Measurements from ENCODE around the gene GABRD.

GABRD gene

DNA sequence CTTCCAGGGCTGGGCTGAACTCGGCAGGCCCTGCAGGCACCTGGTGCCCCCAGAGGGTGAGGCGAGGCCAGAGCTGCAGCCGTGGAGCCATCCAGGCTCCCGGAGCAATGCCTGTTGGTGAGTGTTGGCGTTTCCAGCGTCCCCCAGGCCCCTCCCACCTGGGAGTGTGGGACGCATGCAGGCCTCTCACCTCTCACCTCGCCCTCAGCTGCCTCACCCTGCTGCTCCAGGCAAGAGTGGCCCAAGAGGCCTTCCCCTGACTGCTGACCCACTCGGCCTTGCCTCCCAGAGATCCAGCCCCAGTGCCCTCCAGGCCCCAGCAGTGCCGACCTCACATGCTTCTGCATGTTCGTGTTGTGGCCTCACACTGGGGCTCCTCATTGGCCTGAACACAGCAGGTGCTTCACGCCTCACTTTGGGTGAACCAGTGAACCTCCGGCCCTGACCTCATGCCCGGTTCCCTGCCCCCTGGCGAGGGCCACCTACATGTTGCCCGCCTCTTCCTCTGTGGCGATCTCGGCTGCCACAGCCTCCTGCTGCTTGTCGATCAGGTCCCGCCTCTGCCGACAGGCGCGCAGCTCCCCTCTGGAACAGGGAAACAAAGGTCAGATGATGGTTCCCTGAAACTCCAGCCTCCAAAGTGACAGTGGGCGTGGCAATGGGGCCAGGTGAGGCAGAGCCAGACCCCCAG lies 32.5 kb upstream of the GABRD start:
- no peak for DNase-seq

DNA sequence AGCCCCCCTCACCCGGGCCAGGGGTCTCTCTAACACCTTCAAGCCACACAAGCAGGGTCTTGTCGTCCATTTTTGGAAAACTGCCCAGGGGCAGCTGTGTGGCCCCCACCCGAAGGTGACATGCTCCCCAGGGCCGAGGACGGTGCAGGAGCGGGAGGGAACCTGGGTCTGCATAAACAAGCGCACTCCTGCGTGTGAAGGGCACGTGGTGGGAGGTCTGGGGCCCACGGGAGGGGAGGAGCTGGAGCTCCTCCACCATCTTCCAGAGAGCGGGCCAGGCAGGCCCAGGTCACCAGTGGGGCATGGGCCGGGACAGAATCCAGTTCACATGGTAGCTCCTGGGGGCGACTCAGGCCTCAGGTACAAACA lies 32.0 kb upstream of the GABRD start:
- no peak for DNase-seq

DNA sequence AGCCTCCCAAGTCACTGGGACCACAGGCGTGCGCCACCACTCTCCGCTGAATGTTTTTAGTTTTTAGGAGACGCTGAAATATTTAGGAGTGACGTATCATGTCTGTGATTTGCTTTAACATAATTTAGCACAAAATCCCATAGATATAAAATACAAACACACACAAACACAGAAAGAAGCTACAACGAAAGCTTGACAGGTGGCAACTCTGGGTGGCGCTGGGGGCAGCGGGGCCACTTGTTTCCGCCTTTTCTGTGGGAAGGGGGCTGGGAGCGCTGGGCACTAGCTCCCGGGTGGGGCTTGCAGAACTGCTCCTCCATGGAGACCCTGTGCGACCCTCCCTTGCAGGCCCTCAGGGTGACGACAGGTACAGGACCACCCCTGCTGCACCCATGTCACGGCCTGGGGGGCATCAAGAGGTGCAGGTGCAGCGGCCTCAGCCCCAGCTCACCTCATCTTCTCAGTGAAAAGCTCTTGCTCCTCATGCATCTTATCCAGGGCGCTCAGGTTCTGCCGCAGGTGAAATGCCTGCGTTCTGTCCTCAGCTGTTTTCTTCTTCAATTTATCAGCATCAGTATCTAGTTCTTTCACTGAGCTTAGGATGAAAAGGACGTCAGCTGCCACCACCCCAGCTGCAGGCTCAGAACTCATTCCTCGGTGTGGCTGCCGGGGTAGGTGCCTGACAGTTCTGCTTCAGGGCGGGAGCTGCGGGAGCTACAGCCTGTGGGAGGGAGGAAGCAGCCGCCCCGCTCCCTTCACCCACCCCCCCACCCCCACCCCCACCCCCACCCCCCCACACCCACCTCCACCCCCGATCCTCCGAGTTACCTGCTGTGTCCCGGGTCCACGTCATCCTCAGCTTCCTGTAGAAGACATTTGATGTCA lies 30.8 kb upstream of the GABRD start:
- DNase-seq = no peak

DNA sequence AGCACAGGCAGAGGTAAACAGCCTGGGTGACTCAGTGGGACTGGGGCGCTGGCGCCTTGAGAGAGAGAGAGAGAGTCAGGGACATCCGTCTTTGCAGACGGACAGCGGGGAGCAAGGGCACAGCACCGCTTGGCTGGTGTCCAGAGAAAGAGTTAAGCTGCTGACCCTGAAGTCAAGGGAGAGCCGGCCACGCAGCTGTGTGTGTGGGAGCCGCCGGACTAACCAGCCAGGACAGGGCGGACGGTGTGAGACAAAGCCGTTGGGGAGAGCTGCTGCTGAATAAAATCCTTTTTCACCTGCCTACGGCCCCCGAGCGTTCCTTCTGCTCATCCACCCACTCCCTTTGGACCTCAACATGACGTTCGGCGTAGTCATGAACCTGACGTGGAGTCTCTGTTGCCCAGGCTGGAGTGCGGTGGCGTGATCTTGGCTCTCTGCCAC lies 30.0 kb upstream of the GABRD start:
- no peak for DNase-seq

DNA sequence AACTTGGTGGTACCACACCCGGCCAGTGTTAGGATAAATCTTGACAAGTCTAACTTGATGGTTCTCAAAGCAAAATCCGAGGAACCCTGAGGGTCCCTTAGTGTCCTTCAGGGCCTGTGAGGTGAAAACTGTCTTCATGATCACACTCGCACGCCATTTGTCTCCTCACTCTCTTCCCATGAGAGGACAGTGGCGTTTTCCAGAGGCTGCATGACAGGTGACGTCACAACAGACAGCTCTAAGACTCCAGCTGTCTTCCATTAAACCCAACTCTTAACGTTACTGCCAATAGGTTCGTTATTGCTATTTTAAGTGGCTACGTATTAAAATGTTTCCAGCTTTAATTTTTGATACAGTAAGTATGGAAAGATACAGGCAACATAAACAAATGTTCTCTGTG lies 29.4 kb upstream of the GABRD start:
- no peak for DNase-seq

DNA sequence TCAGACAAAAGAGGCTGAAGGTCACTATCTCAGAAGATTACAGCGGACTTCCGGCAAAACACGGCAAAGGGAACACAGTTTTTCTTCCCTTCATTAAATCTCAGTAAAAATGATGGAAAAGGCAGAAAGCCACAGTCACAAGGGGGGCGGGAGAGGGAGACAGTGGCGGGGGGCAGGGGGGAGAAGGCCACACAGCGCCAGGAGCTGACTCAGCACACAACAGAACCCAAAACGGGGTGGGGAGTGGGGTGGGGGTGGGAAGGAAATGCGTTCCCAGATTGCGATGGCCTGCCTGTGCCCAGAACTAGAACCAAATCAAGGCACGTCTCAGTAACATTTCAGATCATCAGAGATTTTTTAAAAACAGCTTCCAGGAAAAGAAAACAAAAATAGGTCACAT lies 28.9 kb upstream of the GABRD start:
- DNase-seq = no peak

DNA sequence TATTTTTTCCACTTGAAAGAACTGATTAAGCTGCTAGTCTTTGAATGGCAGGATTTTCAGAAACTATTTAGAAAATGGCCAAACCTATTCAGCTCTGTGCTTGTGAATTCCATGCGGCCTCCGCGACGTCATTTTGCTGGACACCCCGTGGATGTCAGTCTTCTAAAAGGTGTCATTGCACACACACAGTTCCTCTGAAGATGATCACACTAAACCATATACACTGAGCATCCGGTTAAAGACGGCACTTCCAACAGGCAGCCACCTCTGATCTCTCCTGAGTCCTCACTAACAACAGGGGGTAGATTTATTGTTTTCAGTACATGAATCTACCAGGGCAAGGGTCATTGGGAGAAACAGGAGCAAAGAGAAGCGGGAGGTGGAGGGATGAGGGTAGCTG lies 24.6 kb upstream of the GABRD start:
- no peak for DNase-seq

DNA sequence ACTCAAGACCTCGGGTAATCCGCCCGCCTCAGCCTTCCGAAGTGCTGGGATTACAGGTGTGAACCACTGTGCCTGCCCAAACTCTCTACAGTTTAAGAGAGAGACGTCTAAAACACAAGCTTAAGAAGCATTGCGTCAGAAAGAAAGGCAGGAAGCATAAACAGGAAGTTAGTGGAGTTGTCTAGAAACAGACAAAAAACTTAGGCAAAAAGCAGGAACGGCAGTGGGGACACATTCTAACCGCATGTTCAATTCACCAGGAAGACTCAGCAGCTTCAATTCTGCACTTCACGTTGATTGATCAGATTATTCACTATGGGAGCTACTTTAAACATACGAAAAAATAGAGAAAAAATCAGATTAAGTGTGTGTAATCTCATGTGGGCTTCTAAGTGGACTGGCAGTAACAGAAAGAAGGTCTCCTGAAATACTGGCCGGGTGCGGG lies 22.9 kb upstream of the GABRD start:
- no peak for DNase-seq

DNA sequence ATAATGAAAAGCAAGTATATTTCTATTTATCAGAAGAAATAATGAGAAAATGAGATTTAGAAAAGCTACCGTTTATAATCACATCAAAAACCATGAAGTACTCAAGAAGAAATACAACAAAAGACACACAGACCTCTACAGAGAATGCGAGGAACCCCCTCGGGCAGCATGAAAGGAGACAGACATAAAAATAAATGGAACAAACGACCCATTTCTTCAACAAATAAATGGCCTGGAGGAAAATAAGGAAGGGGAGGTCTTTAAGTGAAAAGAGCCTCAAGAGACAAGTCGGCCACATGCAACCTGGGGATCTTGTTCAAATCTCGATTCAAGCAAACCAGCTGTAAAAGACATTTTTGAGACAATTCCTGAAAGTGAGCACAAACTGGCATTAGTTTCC lies 21.6 kb upstream of the GABRD start:
- no peak for DNase-seq

DNA sequence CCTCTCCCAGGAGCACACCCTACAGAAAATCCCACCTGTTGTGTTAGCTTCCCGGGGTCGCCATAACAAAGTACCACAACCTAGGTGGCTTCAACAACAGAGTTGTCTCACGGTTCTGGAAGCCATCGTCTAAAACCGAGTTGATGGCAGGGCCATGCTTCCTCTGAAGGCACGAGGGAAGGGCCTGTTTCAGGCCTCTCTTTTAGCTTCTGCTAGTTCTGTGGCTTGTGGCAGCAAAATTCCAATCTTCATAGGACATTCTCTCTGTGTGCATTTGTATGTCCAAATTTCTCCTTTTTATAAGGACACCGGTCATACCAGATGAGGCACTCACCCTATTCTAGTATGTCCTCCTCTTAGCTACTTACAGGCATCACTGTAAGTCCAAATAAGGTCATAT lies 18.7 kb upstream of the GABRD start:
- DNase-seq = no peak

DNA sequence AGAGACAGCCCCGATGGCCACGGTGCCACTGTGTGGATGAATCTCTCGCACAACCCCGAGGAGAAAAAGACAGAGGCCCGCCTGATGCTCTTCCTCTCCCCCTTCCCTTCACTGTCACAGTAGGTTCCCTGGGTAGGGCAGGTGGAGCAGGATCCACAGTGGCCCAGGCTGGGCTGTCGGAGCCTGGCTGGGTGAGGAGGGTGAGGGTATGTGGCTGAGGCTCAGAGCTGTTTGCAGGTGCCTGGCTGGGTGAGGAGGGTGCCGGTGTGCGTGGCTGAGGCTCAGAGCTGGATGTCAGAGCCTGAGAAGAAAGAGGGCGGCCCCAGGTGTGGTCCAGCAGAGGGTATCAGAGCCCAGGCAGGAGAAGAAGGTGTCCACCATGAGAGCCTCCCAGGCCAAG lies 18.3 kb upstream of the GABRD start:
- no peak for DNase-seq

DNA sequence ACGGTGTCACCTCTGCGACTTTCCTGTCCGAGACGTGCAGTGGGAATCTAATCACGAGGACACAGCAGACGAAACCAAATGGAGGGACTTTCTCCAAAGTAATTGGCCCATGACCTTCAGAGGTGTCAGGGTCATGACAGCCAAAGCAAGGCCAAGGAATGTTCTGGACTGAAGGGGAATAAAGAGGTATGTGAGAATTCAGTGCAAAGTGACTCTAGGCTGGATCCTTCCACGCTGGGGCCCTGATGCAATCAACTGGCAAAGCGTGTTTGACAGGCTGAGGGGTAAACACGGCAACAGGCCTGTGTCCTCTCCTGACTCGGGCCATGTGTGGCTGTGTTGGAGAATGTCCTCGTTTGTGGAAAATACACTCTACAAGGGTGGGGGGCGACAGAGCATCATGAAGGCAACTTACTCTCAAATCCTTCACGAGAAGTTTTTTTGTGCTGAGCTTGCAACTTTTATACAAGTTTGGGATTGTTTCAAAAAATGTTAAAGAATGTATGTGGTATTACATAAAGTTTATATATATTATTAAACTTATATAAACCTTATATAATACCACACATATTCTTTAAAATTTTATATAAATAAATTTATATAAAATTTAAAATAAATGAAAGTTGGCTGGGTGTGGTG lies 17.3 kb upstream of the GABRD start:
- no peak for DNase-seq

DNA sequence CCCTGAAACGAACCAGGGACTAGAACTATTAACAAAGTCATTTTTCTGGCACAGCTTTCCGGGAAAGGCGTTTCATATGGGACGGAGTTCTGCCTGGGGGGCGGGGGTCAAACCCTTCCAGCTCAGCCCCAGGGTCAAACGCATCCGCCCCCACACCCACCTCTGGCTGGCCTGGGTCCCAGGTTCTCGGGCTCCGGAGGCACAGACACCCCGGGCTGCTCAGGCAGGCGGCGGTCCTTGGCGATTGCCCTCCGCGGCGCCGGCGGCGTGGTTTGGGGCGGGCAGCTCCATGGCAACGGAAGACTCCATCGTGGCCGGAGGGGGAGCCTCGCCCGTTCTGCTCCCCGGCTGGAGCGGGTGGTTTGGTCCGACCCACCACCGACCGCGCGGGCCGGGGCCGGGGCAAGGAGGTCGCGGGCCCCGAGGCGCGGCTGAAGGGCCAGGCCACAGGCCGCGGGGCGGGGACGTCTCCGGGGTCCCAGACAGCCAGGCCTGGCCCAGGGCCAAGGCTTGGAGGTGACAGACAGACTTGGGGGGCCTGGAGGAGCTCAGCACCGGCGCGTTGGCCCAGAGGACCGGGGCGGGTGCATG lies 15.5 kb upstream of the GABRD start, which contains the start of gene CFAP74:
Gene CFAP74 (minus strand): TSS at position 246 of the 591 bp plus-strand sequence. CDS start 12,830 bp downstream, outside the sequence.
- DNase-seq = peak in 1 of 2 experiments; percentile 78

DNA sequence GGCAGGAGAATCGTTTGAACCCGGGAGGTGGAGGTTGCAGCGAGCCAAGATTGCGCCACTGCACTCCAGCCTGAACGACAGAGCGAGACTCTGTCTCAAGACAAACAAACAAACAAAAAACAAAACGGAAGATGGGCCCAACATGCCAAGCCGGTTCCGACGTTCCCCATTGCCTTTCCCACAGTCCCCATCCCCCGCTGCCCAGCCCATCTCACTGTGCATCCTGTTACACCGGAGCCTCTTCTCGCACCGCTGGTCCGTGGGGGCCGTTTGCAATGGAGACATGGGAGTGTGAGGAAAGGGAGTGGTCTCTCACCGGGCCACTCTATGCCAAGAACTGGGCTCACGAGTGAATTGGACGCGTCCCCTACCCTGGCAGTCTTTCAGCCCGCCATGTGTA lies 14.3 kb upstream of the GABRD start:
- no peak for DNase-seq

DNA sequence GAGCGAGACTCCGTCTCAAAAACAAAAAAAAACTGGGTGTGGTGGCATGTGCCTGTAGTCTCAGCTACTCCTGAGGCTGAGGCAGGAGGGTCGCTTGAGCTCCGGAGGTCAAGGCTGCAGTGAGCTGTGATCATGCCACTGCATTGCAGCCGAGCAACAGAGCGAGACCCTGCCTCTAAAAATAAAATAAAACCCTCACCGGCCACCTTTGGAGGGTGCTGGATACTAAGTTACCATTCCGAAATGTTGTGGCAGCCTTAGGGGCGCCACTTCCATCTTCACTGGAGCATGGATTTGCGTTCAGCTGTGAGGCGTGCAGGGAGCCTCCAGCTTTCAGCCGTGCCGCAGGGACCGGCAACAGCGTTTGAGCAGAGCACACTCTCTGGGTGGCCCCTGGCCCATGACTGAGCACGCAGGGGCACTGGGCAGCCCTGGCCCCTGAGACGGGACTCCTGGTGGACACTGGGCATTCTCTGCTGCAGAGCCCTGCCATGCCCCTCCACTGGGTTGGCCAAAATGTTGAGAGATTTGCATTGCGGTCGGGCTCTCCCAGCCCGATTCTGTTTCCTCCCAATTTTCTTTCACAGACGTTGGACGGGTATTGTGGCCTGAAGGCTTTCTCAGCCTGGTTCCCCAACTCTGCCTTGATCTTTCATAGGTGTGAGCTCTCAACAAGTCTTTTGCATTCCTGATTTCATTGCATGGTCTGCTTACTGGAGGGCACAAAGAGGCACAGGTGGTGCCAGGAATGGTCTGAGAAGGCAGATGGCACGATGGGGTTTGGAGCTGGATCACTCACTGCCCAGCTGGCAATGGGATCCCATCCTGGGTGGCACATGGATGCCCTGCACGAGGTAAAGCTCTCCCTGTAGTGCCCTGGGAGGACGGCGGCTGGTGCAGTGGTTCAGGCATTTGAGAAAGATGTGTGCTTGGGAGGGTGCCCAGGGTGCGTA lies 9.8 kb upstream of the GABRD start:
- DNase-seq = peak in 1 of 2 experiments; percentile 38

DNA sequence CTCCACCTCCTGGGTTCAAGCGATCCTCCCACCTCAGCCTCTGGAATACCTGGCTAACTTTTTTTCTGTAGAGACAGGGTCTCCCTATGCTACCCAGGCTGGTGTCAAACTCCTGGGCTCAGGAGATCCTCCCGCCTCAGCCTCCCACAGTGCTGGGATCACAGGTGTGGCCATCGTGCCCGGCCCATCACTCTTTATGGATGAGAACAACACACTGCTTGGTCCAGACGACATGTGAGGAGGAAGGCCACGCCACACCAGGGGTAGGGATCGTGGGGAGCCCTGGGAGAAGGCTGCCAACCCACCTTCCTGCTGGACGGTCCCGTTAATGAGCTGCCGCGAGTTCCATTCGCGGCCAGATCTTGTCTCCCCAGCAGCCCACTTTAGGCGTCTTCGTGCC lies 5.0 kb upstream of the GABRD start:
- DNase-seq = no peak

DNA sequence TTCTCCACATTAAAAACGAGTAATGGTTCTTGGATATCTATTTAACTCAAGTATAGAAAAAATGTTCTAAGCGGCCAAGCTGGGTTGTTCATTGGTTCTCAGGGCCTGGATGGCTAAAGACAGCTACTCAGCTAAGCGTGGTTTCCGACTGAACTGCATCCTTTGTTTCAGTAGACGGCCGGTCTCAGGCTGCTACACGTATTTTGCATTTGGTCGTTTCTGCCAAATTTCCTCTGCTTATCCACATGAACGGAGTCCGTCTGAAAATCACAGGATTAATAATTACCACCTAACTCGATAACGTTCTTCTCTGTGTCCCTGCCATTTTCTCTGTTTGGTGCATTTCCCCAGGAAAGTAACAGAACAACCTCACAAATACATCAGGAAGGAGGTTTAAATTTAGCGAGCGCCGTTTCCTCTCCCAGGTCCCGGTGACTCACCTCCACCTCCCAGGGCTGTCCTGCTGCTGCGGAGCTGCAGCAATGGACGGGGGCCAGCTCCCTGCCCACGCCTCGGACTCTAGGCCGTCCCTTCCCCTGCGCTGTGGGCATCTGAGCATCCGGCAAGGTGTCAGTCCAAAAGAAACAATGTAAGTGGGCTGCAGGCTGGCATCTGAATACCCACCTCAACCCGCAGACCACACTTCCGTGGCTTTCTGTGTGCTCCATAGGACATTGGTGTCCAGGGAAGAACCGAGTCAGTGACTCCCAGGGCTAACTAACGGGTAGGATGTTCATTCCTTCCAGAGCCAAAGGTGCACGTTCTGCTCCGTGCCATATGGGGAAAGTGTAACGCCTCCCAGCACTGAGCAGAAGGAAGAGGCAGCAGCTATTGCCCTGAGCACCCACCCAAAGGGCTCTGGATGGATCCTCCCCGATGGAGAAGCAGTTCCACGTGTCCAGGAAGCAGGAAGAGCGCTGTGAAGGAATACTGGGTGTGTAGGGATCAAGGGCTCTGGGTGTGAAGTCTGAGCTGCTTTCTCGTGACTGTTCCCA lies 4.1 kb upstream of the GABRD start:
- peak in 1 of 2 experiments; percentile 23 for DNase-seq

DNA sequence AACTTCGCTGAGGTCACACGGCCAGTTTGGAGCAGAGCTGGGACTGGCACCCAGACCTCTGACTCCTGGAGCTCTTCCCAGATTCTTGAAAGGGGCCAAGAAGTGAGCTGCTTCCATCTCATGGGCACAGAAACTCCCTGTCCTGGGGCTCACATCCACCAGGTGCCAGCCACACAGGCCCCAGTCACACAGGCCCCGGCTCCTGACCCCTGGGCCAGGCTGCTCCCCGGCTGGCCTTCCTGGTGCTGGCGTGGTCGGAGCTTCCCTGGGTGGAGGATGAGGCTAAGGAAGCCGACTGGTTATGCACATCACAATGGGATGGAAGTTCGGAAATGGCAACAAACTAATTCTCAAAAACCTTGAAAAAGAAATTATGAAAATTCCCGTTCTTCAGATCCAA lies 3.0 kb upstream of the GABRD start:
- DNase-seq = no peak

DNA sequence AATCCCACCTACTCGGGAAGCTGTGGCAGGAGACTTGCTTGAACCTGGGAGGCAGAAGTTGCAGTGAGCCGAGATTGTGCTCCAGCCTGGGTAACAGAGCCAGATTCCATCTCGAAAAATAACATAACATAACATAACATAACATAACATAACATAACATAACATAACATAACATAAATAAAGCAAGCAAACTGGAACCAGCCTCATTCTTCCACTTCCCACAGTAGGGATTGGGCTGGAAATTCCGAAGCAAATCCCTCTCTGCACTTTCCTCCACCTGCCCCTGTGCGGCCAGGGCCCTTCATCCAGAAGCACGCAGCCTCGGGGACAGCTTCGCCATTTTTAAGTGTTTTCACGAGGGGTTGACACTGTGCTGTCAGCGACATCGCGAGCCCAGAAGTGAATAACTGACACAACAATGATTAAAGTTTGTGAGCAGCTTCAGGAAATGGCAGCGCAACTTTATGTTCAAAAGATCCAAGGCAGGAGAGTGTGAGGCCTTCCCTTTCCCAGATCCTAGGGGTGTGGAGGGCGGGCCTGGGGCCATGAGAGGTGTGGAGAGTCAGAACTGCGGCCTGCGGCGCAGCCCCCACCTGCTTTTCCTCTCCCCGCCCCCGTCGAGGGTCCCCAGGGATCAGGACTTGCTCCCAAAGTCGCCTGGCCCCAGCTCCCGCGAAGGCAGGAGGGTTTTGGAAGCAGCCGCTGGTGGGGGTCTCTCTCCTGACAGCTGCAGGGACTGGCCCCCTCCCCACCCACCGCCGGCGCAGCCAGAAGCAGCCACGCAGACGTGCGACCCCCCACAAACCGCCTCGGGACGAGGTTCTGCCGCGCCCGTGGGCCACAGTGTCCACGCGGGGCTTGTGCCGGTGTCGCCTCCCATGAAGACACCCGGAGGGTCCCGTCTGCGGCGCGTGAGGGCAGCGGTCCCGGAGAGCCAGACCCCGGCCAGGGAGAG lies 651 bp upstream of the GABRD start:
- DNase-seq = peak in 1 of 2 experiments; percentile 23

All from NCI-H526 (cell line).